ENCODE data around the gene MICB. TPM values are rescaled to one million over a fixed set of nuclear protein-coding genes. Genes with fewer than 3 reads are reported as not detected.

MICB gene
- polyA plus RNA-seq, 1 donor = 0.73 TPM

DNA sequence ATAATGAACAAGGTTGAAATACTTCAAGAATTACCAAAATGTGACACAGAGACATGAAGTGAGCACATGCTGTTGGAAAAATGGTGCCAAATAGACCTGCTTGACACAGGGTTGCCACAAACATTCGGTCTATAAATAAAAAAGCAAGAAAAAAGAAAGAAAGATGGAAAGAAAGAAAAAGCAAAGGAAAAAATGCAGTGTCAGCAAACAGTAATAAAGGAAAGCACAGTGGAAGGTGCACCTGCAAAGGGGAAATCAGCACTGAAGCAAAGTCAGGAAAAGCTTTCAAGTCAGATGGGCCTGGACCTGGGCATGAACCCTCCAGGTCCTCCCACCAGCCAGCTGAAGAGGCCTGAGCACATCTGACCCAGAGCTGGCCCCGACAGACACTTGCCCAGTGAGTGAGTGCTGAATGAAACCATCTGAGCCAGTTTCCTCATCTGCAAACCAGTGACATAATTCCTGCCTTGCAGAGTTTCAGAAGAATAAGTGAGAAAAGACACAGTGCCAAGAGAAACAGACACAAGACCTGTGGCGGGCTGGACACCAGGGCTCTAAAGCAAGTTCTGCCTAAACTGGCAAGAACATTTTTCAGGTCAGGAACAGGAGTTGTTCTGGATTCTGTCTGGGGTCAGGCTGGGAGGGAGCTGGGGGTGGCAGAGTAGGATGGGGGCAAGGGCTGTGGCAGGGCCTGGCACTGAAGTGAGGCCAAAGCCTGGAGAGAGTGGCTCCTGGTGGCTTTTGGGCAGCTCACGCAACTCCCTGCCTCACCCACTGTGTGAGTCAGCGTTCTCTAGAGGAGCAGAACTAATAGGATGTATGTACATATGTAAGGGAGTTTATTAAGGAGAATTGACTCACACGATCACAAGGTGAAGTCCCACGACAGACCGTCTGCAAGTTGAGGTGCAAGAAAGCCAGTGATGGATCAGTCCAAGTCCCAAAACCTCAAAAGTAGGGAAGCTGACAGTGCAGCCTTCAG is 23.9 kb upstream of the MICB start:
- Histone ChIP-seq H3K27me3 (ENCODE audit: control insufficient read depth, insufficient read depth, low read length) (peaks cover 7% of the 10 kb centered on the region), H3K4me1 (ENCODE audit: control insufficient read depth, insufficient read depth, low read length) (no peaks in the 10 kb centered on the region), H3K9me3 (ENCODE audit: control insufficient read depth, low read depth, low read length) (no peaks in the 10 kb centered on the region), H3K4me3 (ENCODE audit: low read length) (no peak overlapping the region), H3K36me3 (ENCODE audit: control insufficient read depth, insufficient read depth, low read length) (no peaks in the 10 kb centered on the region), H3K27ac (ENCODE audit: low read length) (no peak overlapping the region)
- WGBS (ENCODE audit: insufficient coverage, low lambda C conversion rate) = 100% methylated on average over 1 of the region's 8 CpGs
- DNase-seq = no peak

DNA sequence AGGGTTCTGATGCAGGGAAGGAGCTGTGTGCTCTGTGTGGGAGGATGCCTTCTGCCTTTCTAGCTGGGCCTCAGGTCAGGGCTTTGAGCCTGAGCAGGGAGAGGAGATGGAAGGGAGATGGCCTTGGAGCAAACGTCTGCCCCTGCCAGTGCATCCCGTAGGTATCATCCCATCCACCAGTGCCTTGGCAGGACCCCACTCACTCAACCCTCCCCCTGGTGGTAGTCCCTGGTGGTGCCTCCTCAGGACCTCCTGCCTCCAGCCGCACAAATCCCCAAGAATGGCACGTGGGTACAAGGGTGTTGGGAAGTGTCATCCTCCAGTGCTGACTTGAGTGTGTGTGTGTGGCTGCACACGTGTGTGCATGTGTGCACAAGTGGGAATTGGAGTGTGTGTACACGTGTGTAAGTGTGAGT is 23.1 kb upstream of the MICB start:
- no peak overlapping the region for H3K27ac ChIP-seq (ENCODE audit: low read length)
- H3K9me3 ChIP-seq (ENCODE audit: control insufficient read depth, low read depth, low read length) = no peaks in the 10 kb centered on the region
- no peak overlapping the region for H3K4me3 ChIP-seq (ENCODE audit: low read length)
- no CpG with 5 or more reads among the region's 6 CpGs for WGBS (ENCODE audit: insufficient coverage, low lambda C conversion rate)
- H3K4me1 ChIP-seq (ENCODE audit: control insufficient read depth, insufficient read depth, low read length) = no peaks in the 10 kb centered on the region
- H3K36me3 ChIP-seq (ENCODE audit: control insufficient read depth, insufficient read depth, low read length) = no peaks in the 10 kb centered on the region
- DNase-seq = no peak
- peaks cover 10% of the 10 kb centered on the region for H3K27me3 ChIP-seq (ENCODE audit: control insufficient read depth, insufficient read depth, low read length)

- DNase-seq = no peak
These were observed 21.3 kb upstream of the MICB start for GRCh38 chr6:31476515-31477139.

DNA sequence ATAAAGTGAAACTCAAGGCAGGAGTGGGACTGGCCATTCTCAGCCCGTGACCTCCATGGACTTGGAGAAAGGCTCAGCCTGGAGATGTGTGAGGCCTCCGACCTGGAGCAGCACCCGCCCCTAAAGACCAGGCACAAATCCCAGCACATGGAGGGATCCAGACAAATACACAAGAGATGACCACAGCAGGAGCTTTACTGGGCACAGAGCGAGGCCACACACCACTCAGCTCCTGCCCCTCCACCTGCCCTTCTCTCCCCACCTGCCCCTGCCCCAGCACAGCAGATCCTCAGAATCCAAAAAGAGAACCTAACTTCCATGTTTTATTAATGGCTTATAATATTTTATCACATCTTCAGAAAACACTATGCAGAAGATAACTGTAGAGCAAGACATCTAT is 20.4 kb upstream of the MICB start:
- DNase-seq = no peak
- Histone ChIP-seq H3K27ac (ENCODE audit: low read length) (no peak overlapping the region), H3K4me1 (ENCODE audit: control insufficient read depth, insufficient read depth, low read length) (no peaks in the 10 kb centered on the region), H3K9me3 (ENCODE audit: control insufficient read depth, low read depth, low read length) (no peaks in the 10 kb centered on the region), H3K36me3 (ENCODE audit: control insufficient read depth, insufficient read depth, low read length) (no peaks in the 10 kb centered on the region), H3K4me3 (ENCODE audit: low read length) (no peak overlapping the region), H3K27me3 (ENCODE audit: control insufficient read depth, insufficient read depth, low read length) (peaks cover 20% of the 10 kb centered on the region)
- no CpG with 5 or more reads among the region's 4 CpGs for WGBS (ENCODE audit: insufficient coverage, low lambda C conversion rate)

More at GRCh38 chr6:31476515-31477139, 21.3 kb upstream of the MICB start:
- Histone ChIP-seq H3K27me3 (ENCODE audit: control insufficient read depth, insufficient read depth, low read length) (peaks cover 18% of the 10 kb centered on the region), H3K4me3 (ENCODE audit: low read length) (no peak overlapping the region), H3K9me3 (ENCODE audit: control insufficient read depth, low read depth, low read length) (no peaks in the 10 kb centered on the region), H3K4me1 (ENCODE audit: control insufficient read depth, insufficient read depth, low read length) (no peaks in the 10 kb centered on the region), H3K27ac (ENCODE audit: low read length) (no peak overlapping the region), H3K36me3 (ENCODE audit: control insufficient read depth, insufficient read depth, low read length) (no peaks in the 10 kb centered on the region)
- WGBS (ENCODE audit: insufficient coverage, low lambda C conversion rate) = no CpG with 5 or more reads among the region's 7 CpGs

- no CpG with 5 or more reads among the region's 3 CpGs for WGBS (ENCODE audit: insufficient coverage, low lambda C conversion rate)
- H3K4me3 ChIP-seq (ENCODE audit: low read length) = no peak overlapping the region
- DNase-seq = no peak
- no peaks in the 10 kb centered on the region for H3K36me3 ChIP-seq (ENCODE audit: control insufficient read depth, insufficient read depth, low read length)
- no peak overlapping the region for H3K27ac ChIP-seq (ENCODE audit: low read length)
- H3K27me3 ChIP-seq (ENCODE audit: control insufficient read depth, insufficient read depth, low read length) = peaks cover 21% of the 10 kb centered on the region
- no peaks in the 10 kb centered on the region for H3K9me3 ChIP-seq (ENCODE audit: control insufficient read depth, low read depth, low read length)
- no peaks in the 10 kb centered on the region for H3K4me1 ChIP-seq (ENCODE audit: control insufficient read depth, insufficient read depth, low read length)
These were observed 19.6 kb upstream of the MICB start for GRCh38 chr6:31478186-31478950.

DNA sequence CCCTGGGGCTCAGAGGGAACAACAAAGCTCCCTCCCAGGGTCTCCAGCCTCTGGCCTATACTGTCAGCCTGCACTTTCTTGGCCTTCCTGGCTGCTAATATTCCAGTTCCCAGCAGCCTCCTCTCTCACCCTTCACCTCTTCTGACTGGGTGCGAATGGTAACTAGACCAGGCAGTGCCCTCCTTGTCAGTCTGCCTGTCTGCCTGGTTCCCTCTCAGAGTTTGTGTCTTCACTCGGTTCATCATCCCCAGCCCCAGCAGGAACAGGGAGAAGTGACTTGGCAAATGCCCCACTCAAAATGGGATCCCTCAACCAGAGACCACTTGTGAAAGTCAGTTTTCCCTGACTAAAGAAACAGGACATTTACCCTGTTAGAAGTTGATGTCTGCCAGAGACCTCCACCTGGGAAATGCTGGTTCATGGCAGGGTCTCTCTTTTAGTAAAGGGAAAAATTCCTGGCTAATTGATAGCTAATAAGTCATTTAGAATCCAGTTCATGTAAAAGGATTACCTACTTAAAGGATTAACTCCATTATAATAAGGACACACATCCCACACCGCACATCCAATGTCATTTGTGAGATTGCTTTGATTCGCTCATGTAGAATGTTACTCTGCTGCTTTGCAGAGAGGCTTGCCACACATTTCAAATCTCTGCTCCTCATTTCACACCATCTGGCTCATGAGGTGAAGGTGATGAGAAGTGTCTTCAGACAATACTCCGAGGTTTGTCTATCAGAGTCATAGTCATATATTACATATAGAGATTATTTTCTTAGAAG is 18.6 kb upstream of the MICB start:
- H3K27me3 ChIP-seq (ENCODE audit: control insufficient read depth, insufficient read depth, low read length) = peaks cover 21% of the 10 kb centered on the region
- WGBS (ENCODE audit: insufficient coverage, low lambda C conversion rate) = 100% methylated on average over 1 of the region's 5 CpGs
- no peak overlapping the region for H3K27ac ChIP-seq (ENCODE audit: low read length)
- DNase-seq = no peak
- H3K4me3 ChIP-seq (ENCODE audit: low read length) = no peak overlapping the region
- H3K9me3 ChIP-seq (ENCODE audit: control insufficient read depth, low read depth, low read length) = no peaks in the 10 kb centered on the region
- no peaks in the 10 kb centered on the region for H3K4me1 ChIP-seq (ENCODE audit: control insufficient read depth, insufficient read depth, low read length)
- H3K36me3 ChIP-seq (ENCODE audit: control insufficient read depth, insufficient read depth, low read length) = no peaks in the 10 kb centered on the region

DNA sequence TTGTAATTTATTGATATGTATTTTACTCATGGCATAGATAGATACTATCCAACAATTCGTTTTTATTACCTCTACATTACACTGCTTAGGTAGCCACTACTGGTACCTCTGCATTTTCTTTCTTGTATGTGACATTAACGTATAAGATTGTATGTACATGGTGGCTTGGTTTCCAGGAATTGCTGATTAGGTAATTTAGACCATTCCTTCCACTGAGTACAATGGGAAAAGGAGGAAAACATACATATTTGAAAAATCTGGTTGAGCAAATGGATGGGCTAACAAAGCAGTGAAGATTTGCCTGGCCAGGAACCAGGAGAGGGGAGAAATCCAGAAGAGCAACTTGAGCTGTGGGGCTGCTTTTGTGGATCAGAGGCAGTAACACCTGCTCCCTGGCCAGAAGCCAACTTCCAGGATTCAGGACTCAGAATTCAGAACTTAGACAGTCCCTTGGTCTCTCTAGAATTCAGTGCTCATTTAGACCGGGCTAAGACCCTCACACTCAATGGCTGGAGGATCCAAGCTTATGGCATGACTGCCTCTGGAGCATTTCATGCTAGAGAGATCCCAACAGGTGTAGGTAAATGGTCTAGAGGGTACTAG is 17.9 kb upstream of the MICB start:
- Histone ChIP-seq H3K27me3 (ENCODE audit: control insufficient read depth, insufficient read depth, low read length) (peaks cover 21% of the 10 kb centered on the region), H3K9me3 (ENCODE audit: control insufficient read depth, low read depth, low read length) (no peaks in the 10 kb centered on the region), H3K36me3 (ENCODE audit: control insufficient read depth, insufficient read depth, low read length) (no peaks in the 10 kb centered on the region), H3K27ac (ENCODE audit: low read length) (no peak overlapping the region), H3K4me3 (ENCODE audit: low read length) (no peak overlapping the region), H3K4me1 (ENCODE audit: control insufficient read depth, insufficient read depth, low read length) (no peaks in the 10 kb centered on the region)
- 0% methylated on average over 1 of the region's 3 CpGs for WGBS (ENCODE audit: insufficient coverage, low lambda C conversion rate)
- DNase-seq = no peak

- no CpG with 5 or more reads among the region's 11 CpGs for WGBS (ENCODE audit: insufficient coverage, low lambda C conversion rate)
- Histone ChIP-seq H3K27me3 (ENCODE audit: control insufficient read depth, insufficient read depth, low read length) (peaks cover 21% of the 10 kb centered on the region), H3K9me3 (ENCODE audit: control insufficient read depth, low read depth, low read length) (no peaks in the 10 kb centered on the region), H3K4me1 (ENCODE audit: control insufficient read depth, insufficient read depth, low read length) (no peaks in the 10 kb centered on the region), H3K4me3 (ENCODE audit: low read length) (no peak overlapping the region), H3K27ac (ENCODE audit: low read length) (no peak overlapping the region), H3K36me3 (ENCODE audit: control insufficient read depth, insufficient read depth, low read length) (no peaks in the 10 kb centered on the region)
- no peak for DNase-seq
These were observed 17.4 kb upstream of the MICB start for GRCh38 chr6:31480574-31480973.

GRCh38 chr6:31483392-31483791 is 14.6 kb upstream of the MICB start:
- H3K9me3 ChIP-seq (ENCODE audit: control insufficient read depth, low read depth, low read length) = no peaks in the 10 kb centered on the region
- H3K36me3 ChIP-seq (ENCODE audit: control insufficient read depth, insufficient read depth, low read length) = no peaks in the 10 kb centered on the region
- DNase-seq = no peak
- H3K27me3 ChIP-seq (ENCODE audit: control insufficient read depth, insufficient read depth, low read length) = peaks cover 18% of the 10 kb centered on the region
- no peaks in the 10 kb centered on the region for H3K4me1 ChIP-seq (ENCODE audit: control insufficient read depth, insufficient read depth, low read length)
- no peak overlapping the region for H3K4me3 ChIP-seq (ENCODE audit: low read length)
- WGBS (ENCODE audit: insufficient coverage, low lambda C conversion rate) = 80% methylated on average over 1 of the region's 2 CpGs
- H3K27ac ChIP-seq (ENCODE audit: low read length) = no peak overlapping the region
